HG03103 (cell line): ENCODE results near the gene CBY1.
"Not testable (repeated sequence)": the region's sequence is repeated elsewhere in the genome, so short reads cannot be mapped to it uniquely, and the experiment has no call there.

Experiments used
- ATAC-seq: cut with Tn5 transposase; IDR thresholded peaks from one replicate; pipeline ENCODE4 v1.9.1; 2021; ENCODE audit warnings: low read depth; ENCODE audit not compliant: unreplicated experiment

The CBY1 gene

GRCh38 chr22:38656256-38657044 lies at the start of gene CBY1, which contains the start of gene FAM227A:
Gene CBY1, plus strand, starts transcription at chr22:38656638. Its CDS starts 11,417 bp downstream, at chr22:38668055.
Gene FAM227A, minus strand, starts transcription at chr22:38656392. Its CDS starts 6,224 bp downstream, at chr22:38650168.
- ATAC-seq: peak; percentile 56

GRCh38 chr22:38607680-38608079 lies 48.8 kb upstream of the CBY1 start:
- no peak for ATAC-seq

GRCh38 chr22:38608992-38609750 lies 47.3 kb upstream of the CBY1 start:
- ATAC-seq: no peak

- no peak for ATAC-seq
These were observed 46.2 kb upstream of the CBY1 start for GRCh38 chr22:38610234-38610633.

GRCh38 chr22:38611559-38611958 lies 44.9 kb upstream of the CBY1 start:
- ATAC-seq: no peak

GRCh38 chr22:38612217-38613006 lies 44.0 kb upstream of the CBY1 start:
- ATAC-seq: no peak

GRCh38 chr22:38613588-38613987 lies 42.9 kb upstream of the CBY1 start:
- no peak for ATAC-seq

GRCh38 chr22:38614332-38615063 lies 41.9 kb upstream of the CBY1 start:
- ATAC-seq: no peak

GRCh38 chr22:38615064-38615405 lies 41.4 kb upstream of the CBY1 start:
- not testable (repeated sequence) for ATAC-seq

GRCh38 chr22:38618258-38618657 lies 38.2 kb upstream of the CBY1 start:
- ATAC-seq: no peak

GRCh38 chr22:38618682-38619081 lies 37.8 kb upstream of the CBY1 start:
- no peak for ATAC-seq

GRCh38 chr22:38623351-38623750 lies 33.1 kb upstream of the CBY1 start:
- ATAC-seq: no peak

- ATAC-seq: no peak
These were observed 28.0 kb upstream of the CBY1 start for GRCh38 chr22:38628444-38628843.

- ATAC-seq: no peak
These were observed 27.3 kb upstream of the CBY1 start for GRCh38 chr22:38629108-38629507.

- no peak for ATAC-seq
These were observed 24.7 kb upstream of the CBY1 start for GRCh38 chr22:38631724-38632123.

GRCh38 chr22:38632528-38632927 lies 23.9 kb upstream of the CBY1 start:
- no peak for ATAC-seq

GRCh38 chr22:38638216-38638615 lies 18.2 kb upstream of the CBY1 start:
- ATAC-seq: no peak

- no peak for ATAC-seq
These were observed 17.7 kb upstream of the CBY1 start for GRCh38 chr22:38638728-38639127.

GRCh38 chr22:38641476-38642040 lies 14.9 kb upstream of the CBY1 start:
- ATAC-seq: no peak

- not testable (repeated sequence) for ATAC-seq
These were observed 12.2 kb upstream of the CBY1 start for GRCh38 chr22:38644245-38644644.
